ENCODE data around the gene ZNF18.
A peak's percentile ranks its signal among the peaks of the same experiment; 100 is the strongest.
"Not testable (repeated sequence)": the region's sequence is repeated elsewhere in the genome, so short reads cannot be mapped to it uniquely, and the experiment has no call there.

The ZNF18 gene

GRCh38 chr17:11986942-11987329 lies 10.3 kb downstream of the ZNF18 start:
- DNase-seq (ENCODE audit: low read depth): no peak

GRCh38 chr17:11986179-11986941 lies 10.9 kb downstream of the ZNF18 start:
- H3K4me3 ChIP-seq (ENCODE audit: low read depth, low read length): no peak overlapping the region
- DNase-seq (ENCODE audit: low read depth): no peak

More at GRCh38 chr17:11986942-11987329, 10.3 kb downstream of the ZNF18 start:
- H3K4me3 ChIP-seq (ENCODE audit: low read depth, low read length): no peak overlapping the region

- DNase-seq (ENCODE audit: low read depth): no peak
Observed at GRCh38 chr17:11981862-11982261, 15.4 kb downstream of the ZNF18 start.

GRCh38 chr17:11980813-11981212 lies 16.5 kb downstream of the ZNF18 start:
- H3K4me3 ChIP-seq (ENCODE audit: low read depth, low read length): no peak overlapping the region
- DNase-seq (ENCODE audit: low read depth): no peak

More at GRCh38 chr17:11981862-11982261, 15.4 kb downstream of the ZNF18 start:
- H3K4me3 ChIP-seq (ENCODE audit: low read depth, low read length): no peak overlapping the region

GRCh38 chr17:11979795-11980194 lies 17.5 kb downstream of the ZNF18 start:
- no peak for DNase-seq (ENCODE audit: low read depth)

GRCh38 chr17:11972741-11973140 lies 24.5 kb downstream of the ZNF18 start:
- not testable (repeated sequence) for H3K4me3 ChIP-seq (ENCODE audit: low read depth, low read length); DNase-seq (ENCODE audit: low read depth)

More at GRCh38 chr17:11979795-11980194, 17.5 kb downstream of the ZNF18 start:
- no peak overlapping the region for H3K4me3 ChIP-seq (ENCODE audit: low read depth, low read length)

GRCh38 chr17:11969565-11969964 lies 27.7 kb downstream of the ZNF18 start:
- H3K4me3 ChIP-seq (ENCODE audit: low read depth, low read length): no peak overlapping the region
- DNase-seq (ENCODE audit: low read depth): no peak

- no peak for DNase-seq (ENCODE audit: low read depth)
- H3K4me3 ChIP-seq (ENCODE audit: low read depth, low read length): no peak overlapping the region
Observed at GRCh38 chr17:11954936-11955335, 42.3 kb downstream of the ZNF18 start.

- no peak overlapping the region for H3K4me3 ChIP-seq (ENCODE audit: low read depth, low read length)
- no peak for DNase-seq (ENCODE audit: low read depth)
Observed at GRCh38 chr17:11953924-11954323, 43.4 kb downstream of the ZNF18 start.

- H3K4me3 ChIP-seq (ENCODE audit: low read depth, low read length): no peak overlapping the region
- DNase-seq (ENCODE audit: low read depth): no peak
Observed at GRCh38 chr17:11952610-11953009, 44.7 kb downstream of the ZNF18 start.

GRCh38 chr17:11950771-11951519 lies 46.3 kb downstream of the ZNF18 start:
- no peak overlapping the region for H3K4me3 ChIP-seq (ENCODE audit: low read depth, low read length)
- no peak for DNase-seq (ENCODE audit: low read depth)

- H3K4me3 ChIP-seq (ENCODE audit: low read depth, low read length); DNase-seq (ENCODE audit: low read depth): not testable (repeated sequence)
Observed at GRCh38 chr17:11949571-11949970, 47.7 kb downstream of the ZNF18 start.

- peak; percentile 22 for DNase-seq (ENCODE audit: low read depth)
Observed at GRCh38 chr17:11948789-11949188, 48.5 kb downstream of the ZNF18 start.

GRCh38 chr17:11944587-11944986 lies 52.7 kb downstream of the ZNF18 start:
- no peak for DNase-seq (ENCODE audit: low read depth)
- H3K4me3 ChIP-seq (ENCODE audit: low read depth, low read length): no peak overlapping the region

More at GRCh38 chr17:11948789-11949188, 48.5 kb downstream of the ZNF18 start:
- no peak overlapping the region for H3K4me3 ChIP-seq (ENCODE audit: low read depth, low read length)

GRCh38 chr17:11943759-11944347 lies 53.4 kb downstream of the ZNF18 start:
- H3K4me3 ChIP-seq (ENCODE audit: low read depth, low read length): no peak overlapping the region
- no peak for DNase-seq (ENCODE audit: low read depth)

GRCh38 chr17:11943086-11943485 lies 54.2 kb downstream of the ZNF18 start:
- DNase-seq (ENCODE audit: low read depth); H3K4me3 ChIP-seq (ENCODE audit: low read depth, low read length): not testable (repeated sequence)

- H3K4me3 ChIP-seq (ENCODE audit: low read depth, low read length): no peak overlapping the region
- no peak for DNase-seq (ENCODE audit: low read depth)
Observed at GRCh38 chr17:11940904-11941303, 56.4 kb downstream of the ZNF18 start.

GRCh38 chr17:11935734-11936406 lies 61.4 kb downstream of the ZNF18 start:
- no peak overlapping the region for H3K4me3 ChIP-seq (ENCODE audit: low read depth, low read length)
- DNase-seq (ENCODE audit: low read depth): no peak

GRCh38 chr17:11932337-11932898 lies 64.9 kb downstream of the ZNF18 start:
- no peak overlapping the region for H3K4me3 ChIP-seq (ENCODE audit: low read depth, low read length)
- no peak for DNase-seq (ENCODE audit: low read depth)

All from skeletal muscle cell (primary cell).